Heart left ventricle (tissue), 16 donors: ENCODE data around the gene ZSCAN2. TPM values are rescaled to one million over a fixed set of nuclear protein-coding genes. Genes with fewer than 3 reads are reported as not detected.

Source experiments
- ATAC-seq, 4 donors: fragments of 200-7000 bp; cut with Tn5 transposase; one replicate each; pipeline ENCODE4 v1.9.1; 2020 to 2022; ENCODE audit warnings: moderate library complexity in 4 of 4, mild to moderate bottlenecking in 3 of 4, moderate number of reproducible peaks in 1 of 4
- DNase-seq, 5 donors: peaks; one replicate each; pipeline ENCODE4 v3.0.0-alpha.2; 2020
- H3K27ac ChIP-seq, 12 donors: fragments of 200-600 bp; sonication (generic) in 4 of 12; one replicate each; pipeline versions ENCODE4 v1.5.0 to v1.8.0; 2016 to 2022; ENCODE audit warnings: mild to moderate bottlenecking in 2 of 12
- H3K27me3 ChIP-seq, 9 donors: fragments of 200-600 bp; sonication (generic) in 2 of 9; one replicate each; pipeline versions ENCODE4 v1.5.1 to v1.8.0; 2016 to 2022; ENCODE audit warnings: mild to moderate bottlenecking in 3 of 9
- H3K36me3 ChIP-seq, 9 donors: fragments of 200-600 bp; sonication (generic) in 2 of 9; one replicate each; pipeline versions ENCODE4 v1.5.0 to v1.8.0; 2018 to 2022; ENCODE audit warnings: mild to moderate bottlenecking in 2 of 9
- H3K4me1 ChIP-seq, 12 donors: fragments of 200-600 bp; sonication (generic) in 4 of 12; one replicate each; pipeline versions ENCODE4 v1.5.0 to v1.8.0; 2016 to 2022; ENCODE audit warnings: mild to moderate bottlenecking in 3 of 12
- H3K4me3 ChIP-seq, 12 donors: fragments of 200-600 bp; sonication (generic) in 4 of 12; one replicate each; pipeline versions ENCODE4 v1.5.0 to v1.8.0; 2017 to 2022; ENCODE audit warnings: mild to moderate bottlenecking in 9 of 12, moderate library complexity in 4 of 12
- H3K9me3 ChIP-seq, 12 donors: fragments of 200-600 bp; sonication (generic) in 4 of 12; one replicate each; pipeline versions ENCODE4 v1.5.0 to v1.8.0; 2016 to 2022; ENCODE audit warnings: mild to moderate bottlenecking in 1 of 12
- POLR2A ChIP-seq, 2 donors: fragments of 450-650 bp; IDR thresholded peaks; one replicate each; pipeline ENCODE4 v1.6.1; 2017; ENCODE audit warnings: antibody characterized with exemption in 2 of 2, mild to moderate bottlenecking in 2 of 2, moderate library complexity in 2 of 2
- whole genome bisulfite sequencing, 4 donors: extraction: QIAGEN DNeasy Blood & Tissue Kit in 2 of 4; methylation state at CpG; one replicate each; pipeline versions ENCODE4 v1.1.5 to v1.1.7; 2013 to 2018; 5-methylcytosine and 5-hydroxymethylcytosine counted together
- intact Hi-C, 10 donors: fragments of 100-400 bp; cut with DNase I; formaldehyde crosslinking; loops; one replicate each; pipeline versions ENCODE4 v1.11.1 to v1.14.2; 2022
- polyA plus RNA-seq, 2 donors: library from polyadenylated mRNA; stranded (reverse); fragments of 200-250 nt; gene quantifications; one replicate each; pipeline ENCODE4 v1.2.3, GENCODE V29; 2013
- total RNA-seq, 9 donors: library from RNA; depleted of rRNA in 2 of 9; stranded (reverse); fragments of >200 nt in 2 of 9; fragmentation: NEBNext Ultra II Directional in 3 of 9; extraction: Animal tissue kit (Norgen Biotek cat#: 25700) in 3 of 9; gene quantifications; one replicate each; pipeline versions ENCODE4 v1.1.0 to v1.2.4, GENCODE V29; 2016 to 2023
- TF ChIP-seq, protein P1 (sequence below), 12 donors: fragments of 200-600 bp; sonication (generic) in 4 of 12; IDR thresholded peaks; one replicate each; pipeline versions ENCODE4 v1.5.0 to v1.8.0; 2018 to 2022; ENCODE audit warnings: antibody characterized with exemption in 12 of 12, mild to moderate bottlenecking in 5 of 12
- donor health status: ischemic (EF 13 %, LVEDD 7.1; RV severe dilation, severe dysfunction).
- donor health status: healthy with polysubstance abuse.
- donor health status: DM: no; HTN: yes; CAD: no.
- donor health status: DM: no; HTN: no; CAD: no.
- donor health status: ischemic (EF 25% LVEDD 6.9; RV normal size, moderate dysfunction).
- donor health status: ischemic (EF 25% LVEDD 5.7; RV mildly dilated, moderate dysfunction).
- donor health status: healthy.
- donor health status: DM: yes; HTN: yes; CAD: no.
- donor health status: ischemic (EF 35%, LVEDD 5.7; RV mildly dilated, moderate dysfunction).
- donor health status: nonischemic (EF 11% LVEDD 7.7; RV severe dilation, severe dysfunction).
- donor health status: DM: yes; HTN: yes; CAD: no.
- donor health status: PGD.
- donor health status: ischemic (EF 29% LVEDD 5.4; RV normal size, mild dysfunction).
- donor health status: nonischemic (EF 23%, LVEDD 6.1; RV moderate dilation, normal function).

The ZSCAN2 gene
- total and polyA plus RNA-seq, 11 donors: 4.3 to 10.6 (median 5.6) TPM

DNA sequence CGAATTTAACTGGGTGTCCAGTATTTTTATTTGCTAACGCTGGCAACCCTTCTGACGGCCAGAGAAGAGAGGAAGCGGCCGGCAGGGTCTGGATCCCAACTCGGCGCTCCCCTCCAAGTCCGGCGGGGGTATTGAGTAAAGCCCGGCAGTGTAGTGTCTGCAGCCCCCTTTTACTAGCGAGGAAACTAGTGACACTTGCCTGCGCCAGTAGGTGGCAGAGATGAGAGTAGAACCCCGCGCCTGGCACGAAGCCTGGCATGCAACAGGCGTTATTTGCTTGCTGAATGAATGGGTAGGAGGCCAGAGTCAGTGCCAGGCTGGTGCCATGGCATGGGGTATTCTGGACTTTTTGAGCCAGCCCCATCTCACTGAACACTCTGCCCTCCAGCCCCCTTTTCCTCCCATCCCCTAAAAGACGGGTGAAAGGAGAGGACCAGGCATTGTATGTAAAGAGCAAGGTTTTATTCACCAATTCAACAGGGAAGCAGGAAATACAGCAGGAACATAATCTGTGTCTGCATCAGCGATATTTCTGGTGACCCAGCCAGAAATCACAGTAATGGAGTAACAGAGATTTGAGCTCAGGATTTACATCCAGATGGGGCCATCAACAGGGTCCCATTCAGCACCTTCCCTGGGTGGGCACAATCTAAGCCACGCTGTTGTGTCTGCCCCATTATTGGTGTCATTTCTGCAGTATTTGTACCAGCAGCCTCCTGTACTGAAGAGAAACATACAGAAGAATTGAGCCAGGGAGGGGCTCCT lies 54.1 kb downstream of the ZSCAN2 start:
- ATAC-seq: peak; percentile 26 to 62 (median 41)
- WGBS, 4 donors: 6 to 8% (median 7%) methylated on average over 18 to 19 of the region's 19 CpGs
- TF ChIP-seq POLR2A (IDR thresholded peaks at IDR 0.05): no peak
- TF ChIP-seq, protein P1, sequence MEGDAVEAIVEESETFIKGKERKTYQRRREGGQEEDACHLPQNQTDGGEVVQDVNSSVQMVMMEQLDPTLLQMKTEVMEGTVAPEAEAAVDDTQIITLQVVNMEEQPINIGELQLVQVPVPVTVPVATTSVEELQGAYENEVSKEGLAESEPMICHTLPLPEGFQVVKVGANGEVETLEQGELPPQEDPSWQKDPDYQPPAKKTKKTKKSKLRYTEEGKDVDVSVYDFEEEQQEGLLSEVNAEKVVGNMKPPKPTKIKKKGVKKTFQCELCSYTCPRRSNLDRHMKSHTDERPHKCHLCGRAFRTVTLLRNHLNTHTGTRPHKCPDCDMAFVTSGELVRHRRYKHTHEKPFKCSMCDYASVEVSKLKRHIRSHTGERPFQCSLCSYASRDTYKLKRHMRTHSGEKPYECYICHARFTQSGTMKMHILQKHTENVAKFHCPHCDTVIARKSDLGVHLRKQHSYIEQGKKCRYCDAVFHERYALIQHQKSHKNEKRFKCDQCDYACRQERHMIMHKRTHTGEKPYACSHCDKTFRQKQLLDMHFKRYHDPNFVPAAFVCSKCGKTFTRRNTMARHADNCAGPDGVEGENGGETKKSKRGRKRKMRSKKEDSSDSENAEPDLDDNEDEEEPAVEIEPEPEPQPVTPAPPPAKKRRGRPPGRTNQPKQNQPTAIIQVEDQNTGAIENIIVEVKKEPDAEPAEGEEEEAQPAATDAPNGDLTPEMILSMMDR (IDR thresholded peaks at IDR 0.05): peak; percentile 41 to 74 (median 64)
- Histone ChIP-seq H3K27ac (peak overlapping the region; percentile 6 to 94 (median 88)), H3K27me3 (no peaks in the 10 kb centered on the region), H3K4me3 (peak overlapping the region; percentile 48 to 89 (median 80)), H3K4me1 (peaks cover 0 to 69% (median 42%) of the 10 kb centered on the region in 12 donors), H3K36me3 (peaks cover 0 to 30% (median 28%) of the 10 kb centered on the region in 9 donors), H3K9me3 (no peaks in the 10 kb centered on the region)
- peak; percentile 76 to 87 (median 82) for DNase-seq
- intact Hi-C loops: loop anchor here (1.0 to 10.0 kb wide), 20 partner anchors 22 to 280 kb away; partner anchors contain the start of genes ALPK3 (in 4 of the 10), SEC11A (in 3 of the 10), ZSCAN2 (in 3 of the 10) and ZNF592 (in 2 of the 10)

DNA sequence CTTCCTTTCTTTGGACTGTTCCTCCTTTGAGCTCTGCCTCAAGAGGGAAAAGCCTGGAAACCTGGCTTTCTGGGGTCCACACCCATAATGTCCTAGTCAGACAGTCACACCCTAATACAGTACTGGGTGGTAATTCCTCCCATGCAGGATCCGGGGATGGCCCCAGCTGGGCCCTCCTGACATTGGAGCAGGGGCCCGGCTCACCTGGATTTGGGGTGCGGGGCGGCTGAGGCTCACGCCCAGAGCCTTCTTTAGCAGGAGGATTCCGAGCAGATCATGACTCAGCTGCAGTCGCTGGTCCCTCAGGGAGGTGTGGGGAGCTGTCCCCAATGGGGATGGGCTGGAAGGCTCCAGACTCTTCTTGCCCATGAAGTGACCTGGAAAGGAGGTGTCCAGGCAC lies 56.2 kb downstream of the ZSCAN2 start:
- DNase-seq: no peak

DNA sequence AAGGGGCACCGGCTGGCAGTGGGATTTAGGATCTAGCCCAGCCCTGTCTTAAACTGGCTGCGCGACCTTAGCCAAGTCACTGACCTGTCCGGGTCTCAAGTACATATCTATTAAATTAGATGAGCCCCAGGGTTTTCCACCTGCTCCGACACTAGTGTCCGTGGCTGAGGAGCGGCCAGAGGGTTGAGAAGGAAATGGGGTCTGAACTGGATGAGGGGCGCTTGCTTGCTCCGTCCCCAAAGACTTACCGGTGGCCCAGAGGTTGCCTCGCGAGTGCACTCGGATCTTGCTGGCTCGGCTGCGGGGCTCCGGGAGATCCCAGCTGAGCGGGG lies 56.9 kb downstream of the ZSCAN2 start:
- H3K36me3 ChIP-seq: peaks cover 0 to 4% (median 0%) of the 10 kb centered on the region in 9 donors
- no peaks in the 10 kb centered on the region for H3K9me3 ChIP-seq
- intact Hi-C loops: loop anchor here (2.0 to 10.0 kb wide), 15 partner anchors 45 to 277 kb away; partner anchors contain the start of genes ALPK3 (in 4 of the 10), SEC11A (in 4 of the 10), ZNF592 (in 1 of the 10) and ZSCAN2 (in 1 of the 10)
- H3K4me1 ChIP-seq: peaks cover 0 to 46% (median 25%) of the 10 kb centered on the region in 12 donors
- WGBS, 4 donors: 22 to 38% (median 24%) methylated on average over 10 to 17 of the region's 17 CpGs
- TF ChIP-seq POLR2A (IDR thresholded peaks at IDR 0.05): no peak
- TF ChIP-seq, protein P1 (IDR thresholded peaks at IDR 0.05): no peak
- ATAC-seq: no peak
- DNase-seq: peak in 1 of 5 donors; percentile 27
- H3K27ac ChIP-seq: peak overlapping the region in 11 of 12 donors; percentile 58 to 90 (median 79)
- peak overlapping the region; percentile 6 to 87 (median 70) for H3K4me3 ChIP-seq
- no peaks in the 10 kb centered on the region for H3K27me3 ChIP-seq

More for the DNA sequence above, 56.2 kb downstream of the ZSCAN2 start:
- Histone ChIP-seq H3K9me3 (no peaks in the 10 kb centered on the region), H3K27ac (no peak overlapping the region), H3K36me3 (peaks cover 0 to 12% (median 7%) of the 10 kb centered on the region in 9 donors), H3K4me1 (peaks cover 0 to 52% (median 32%) of the 10 kb centered on the region in 12 donors), H3K4me3 (peak overlapping the region in 1 of 12 donors; percentile 62), H3K27me3 (no peaks in the 10 kb centered on the region)
- TF ChIP-seq, protein P1 (IDR thresholded peaks at IDR 0.05): no peak
- TF ChIP-seq POLR2A (IDR thresholded peaks at IDR 0.05): no peak
- no peak for ATAC-seq
- intact Hi-C loops: loop anchor here (2.0 to 10.0 kb wide), 14 partner anchors 45 to 278 kb away; partner anchors contain the start of genes ALPK3 (in 4 of the 10), SEC11A (in 3 of the 10), ZNF592 (in 1 of the 10) and ZSCAN2 (in 1 of the 10)
- 92 to 95% (median 93%) methylated on average over 6 to 7 of the region's 7 CpGs for WGBS, 4 donors
